OCI-LY7 (cell line): ENCODE data around the gene WNT7B.

ENCODE experiments used
- CTCF ChIP-seq: fragments of 200-600 bp; sonication (generic); conservative IDR thresholded peaks from 2 replicates; pipeline ENCODE4 v1.5.1; 2014; ENCODE audit warnings: mild to moderate bottlenecking, antibody characterized with exemption, low read length, moderate library complexity, mixed read lengths
- EZH2phosphoT487 ChIP-seq: fragments of 200-600 bp; sonication (generic); IDR thresholded peaks from 2 replicates; pipeline ENCODE4 v1.6.1; 2018; ENCODE audit warnings: low read depth, borderline replicate concordance, mild to moderate bottlenecking, mixed run types, antibody characterized with exemption, low read length, moderate library complexity, mixed read lengths

- TF ChIP-seq CTCF (no peak), EZH2phosphoT487 (no peak)
These were observed 18.6 kb upstream of the WNT7B start for GRCh38 chr22:45995405-45996101.
